Stimulated activated effector memory CD8-positive, alpha-beta T cell treated with anti-CD3 and anti-CD28 coated beads, Interleukin-12 subunit alpha, Interleukin-12 subunit beta, amount 100 ng/mL, for 72 hours (primary cell): ENCODE measurements around the gene HYAL4.
"Not testable (repeated sequence)": the region's sequence is repeated elsewhere in the genome, so short reads cannot be mapped to it uniquely, and the experiment has no call there.

Source experiments
- ATAC-seq: fragments of 150-1000 bp; cut with Tn5 transposase; 2 replicates; pipeline ENCODE4 v1.10.0; 2021
- DNase-seq, 2 donors: peaks; one replicate each; pipeline ENCODE4 v3.0.0; 2021 to 2022; ENCODE audit warnings: low spot score in 2 of 2
- H3K27ac Mint-ChIP-seq: one replicate; pipeline ENCODE4 v1.8.0; 2022; ENCODE audit warnings: mild to moderate bottlenecking, mixed read lengths
- H3K36me3 Mint-ChIP-seq: one replicate; pipeline ENCODE4 v1.8.0; 2022; ENCODE audit warnings: mild to moderate bottlenecking, mixed read lengths
- H3K4me1 Mint-ChIP-seq: one replicate; pipeline ENCODE4 v1.8.0; 2022; ENCODE audit warnings: mixed read lengths
- H3K4me3 Mint-ChIP-seq: one replicate; pipeline ENCODE4 v1.8.0; 2022; ENCODE audit warnings: mild to moderate bottlenecking, mixed read lengths
- H3K9me3 Mint-ChIP-seq: one replicate; pipeline ENCODE4 v1.8.0; 2022; ENCODE audit warnings: mixed read lengths

HYAL4 gene, protein sequence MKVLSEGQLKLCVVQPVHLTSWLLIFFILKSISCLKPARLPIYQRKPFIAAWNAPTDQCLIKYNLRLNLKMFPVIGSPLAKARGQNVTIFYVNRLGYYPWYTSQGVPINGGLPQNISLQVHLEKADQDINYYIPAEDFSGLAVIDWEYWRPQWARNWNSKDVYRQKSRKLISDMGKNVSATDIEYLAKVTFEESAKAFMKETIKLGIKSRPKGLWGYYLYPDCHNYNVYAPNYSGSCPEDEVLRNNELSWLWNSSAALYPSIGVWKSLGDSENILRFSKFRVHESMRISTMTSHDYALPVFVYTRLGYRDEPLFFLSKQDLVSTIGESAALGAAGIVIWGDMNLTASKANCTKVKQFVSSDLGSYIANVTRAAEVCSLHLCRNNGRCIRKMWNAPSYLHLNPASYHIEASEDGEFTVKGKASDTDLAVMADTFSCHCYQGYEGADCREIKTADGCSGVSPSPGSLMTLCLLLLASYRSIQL

DNA sequence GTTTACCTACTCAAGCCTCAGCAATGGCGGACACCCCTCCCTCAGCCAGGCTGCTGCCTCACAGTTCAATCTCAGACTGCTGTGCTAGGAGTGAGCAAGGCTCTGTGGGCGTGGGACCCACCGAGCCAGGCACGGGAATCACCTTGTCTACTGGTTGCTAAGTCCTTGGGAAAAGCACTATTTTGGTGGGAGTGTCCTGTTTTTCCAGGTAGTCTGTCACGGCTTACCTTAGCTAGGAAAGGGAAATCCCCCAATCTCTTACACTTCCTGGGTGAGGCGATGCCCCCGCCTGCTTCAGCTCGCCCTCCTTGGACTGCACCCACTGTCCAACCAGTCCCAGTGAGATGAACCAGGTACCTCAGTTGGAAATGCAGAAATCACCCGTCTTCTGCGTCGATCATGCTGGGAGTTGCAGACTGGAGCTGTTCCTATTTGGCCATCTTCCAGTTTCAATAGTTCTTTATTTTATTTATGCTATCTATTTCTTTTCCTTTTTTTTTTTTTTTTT is at the start of gene HYAL4:
Gene HYAL4 (plus strand): TSS at position 458 of the 508 bp plus-strand sequence. CDS start 23,105 bp downstream, outside the sequence.
- no peak within 1 kb of the TSS for H3K27ac Mint-ChIP-seq
- DNase-seq (no peak), ATAC-seq (no peak)
- peaks cover 4% of the 10 kb centered on the region for H3K9me3 Mint-ChIP-seq
- no peak within 1 kb of the TSS for H3K4me3 Mint-ChIP-seq
- H3K36me3 Mint-ChIP-seq, result no peaks in the 10 kb centered on the region
- H3K4me1 Mint-ChIP-seq, result no peaks in the 10 kb centered on the region

DNA sequence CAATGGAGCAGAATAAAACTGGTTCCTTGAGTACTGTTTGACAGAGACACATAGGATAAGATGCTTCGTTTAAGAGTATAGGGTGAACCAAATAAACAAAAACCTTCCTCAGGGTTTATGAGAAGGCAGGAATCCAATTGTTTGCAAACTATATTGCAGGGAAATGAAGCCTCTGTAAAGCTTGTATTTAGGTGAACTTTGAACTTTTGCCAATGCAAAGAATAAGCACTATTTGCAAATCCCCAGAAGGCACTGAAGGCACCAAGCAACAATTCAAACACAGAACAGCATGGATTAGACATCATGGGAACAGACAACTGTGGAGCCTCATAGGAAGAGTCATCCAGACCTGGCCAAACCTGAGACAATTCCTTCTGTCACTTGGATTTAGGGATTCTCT is 49.1 kb upstream of the HYAL4 start:
- DNase-seq (no peak), ATAC-seq (no peak)
- Mint-ChIP-seq H3K9me3 (no peaks in the 10 kb centered on the region), H3K4me3 (no peak overlapping the region), H3K27ac (no peak overlapping the region), H3K4me1 (no peaks in the 10 kb centered on the region), H3K36me3 (no peaks in the 10 kb centered on the region)

DNA sequence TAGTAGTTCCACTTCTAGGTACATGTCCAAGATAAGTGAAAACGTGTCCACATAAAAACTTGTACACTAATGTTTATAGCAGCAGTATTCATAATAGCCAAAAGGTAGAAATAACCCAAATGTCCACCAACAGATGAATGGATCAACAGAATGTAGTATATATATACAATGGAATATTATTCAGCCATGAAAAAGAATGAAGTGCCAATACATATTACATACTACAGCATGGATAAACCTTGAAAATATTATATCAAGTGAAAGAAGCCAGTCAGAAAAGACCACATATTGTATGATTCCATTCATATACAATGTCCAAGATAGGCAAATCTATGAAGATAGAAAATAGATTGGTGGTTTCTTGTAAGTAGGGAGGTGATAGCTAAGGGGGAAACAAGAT is 48.4 kb upstream of the HYAL4 start:
- Mint-ChIP-seq H3K4me1 (no peaks in the 10 kb centered on the region), H3K36me3 (no peaks in the 10 kb centered on the region), H3K27ac (no peak overlapping the region), H3K9me3 (no peaks in the 10 kb centered on the region), H3K4me3 (no peak overlapping the region)
- DNase-seq (no peak), ATAC-seq (no peak)

DNA sequence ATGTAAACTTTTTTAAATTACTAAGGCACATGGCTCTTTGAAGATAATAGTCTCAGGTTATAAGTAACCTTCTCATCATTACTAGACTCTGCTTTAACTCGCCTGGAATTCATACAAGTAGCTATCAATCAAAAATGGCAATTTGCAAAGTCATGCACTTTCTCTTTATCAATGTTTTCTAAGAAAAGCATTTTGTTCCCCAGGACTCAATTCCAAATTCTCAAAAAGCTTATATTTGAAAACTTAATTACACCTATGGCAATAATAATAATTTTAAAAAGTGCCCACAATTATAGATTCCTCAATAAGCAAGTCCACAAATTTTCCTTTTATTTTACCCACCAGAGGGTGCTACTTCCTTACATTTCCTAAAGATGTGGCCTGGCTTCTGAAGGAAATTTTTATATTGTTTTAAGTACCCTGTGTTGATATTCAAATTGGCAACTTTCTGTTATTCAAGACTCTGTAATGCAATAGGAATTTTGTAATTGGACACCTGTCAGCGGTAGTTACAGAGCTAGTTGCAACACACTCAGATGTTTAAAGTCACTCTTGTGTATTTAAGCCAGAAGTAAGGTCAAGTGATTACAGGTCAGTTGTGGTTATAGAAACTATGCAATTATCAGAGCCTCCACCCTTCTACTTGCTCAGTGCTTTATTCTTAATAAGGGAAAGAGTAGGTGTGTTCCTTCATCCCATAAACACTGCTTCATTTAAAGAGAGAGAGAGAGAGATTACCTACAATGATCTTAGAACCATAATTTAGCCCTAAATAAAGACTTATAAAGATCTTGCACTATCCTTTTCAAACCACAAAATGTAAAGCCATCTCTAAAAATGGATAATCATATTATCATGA is 47.1 kb upstream of the HYAL4 start:
- H3K4me3 Mint-ChIP-seq, result no peak overlapping the region
- H3K36me3 Mint-ChIP-seq, result no peaks in the 10 kb centered on the region
- ATAC-seq (no peak), DNase-seq (no peak)
- H3K4me1 Mint-ChIP-seq, result no peaks in the 10 kb centered on the region
- no peaks in the 10 kb centered on the region for H3K9me3 Mint-ChIP-seq
- H3K27ac Mint-ChIP-seq, result no peak overlapping the region

GRCh38 chr7:123798532-123799188 is 46.3 kb upstream of the HYAL4 start:
- no peak for ATAC-seq
- no peak overlapping the region for H3K27ac Mint-ChIP-seq
- no peaks in the 10 kb centered on the region for H3K4me1 Mint-ChIP-seq
- H3K36me3 Mint-ChIP-seq, result no peaks in the 10 kb centered on the region
- H3K4me3 Mint-ChIP-seq, result no peak overlapping the region
- no peak for DNase-seq
- H3K9me3 Mint-ChIP-seq, result no peaks in the 10 kb centered on the region

DNA sequence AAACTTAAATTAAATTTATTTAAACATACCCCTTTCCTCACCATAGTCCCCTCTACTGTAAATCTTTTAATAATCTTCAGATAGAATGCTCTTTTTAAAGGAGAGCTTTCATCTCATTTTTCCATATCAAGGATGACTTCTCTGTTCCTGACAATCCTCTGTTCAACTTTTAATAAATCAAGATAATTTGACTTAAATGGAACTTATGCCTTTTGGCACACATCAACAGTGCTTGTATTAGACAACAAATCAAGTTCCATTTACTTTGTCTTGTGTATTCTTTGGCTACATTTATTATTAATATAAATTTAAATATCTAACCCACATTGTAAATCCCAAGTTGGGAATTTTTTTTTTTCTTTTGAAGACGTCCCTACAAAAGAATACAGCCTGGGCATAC is 42.7 kb upstream of the HYAL4 start:
- H3K4me3 Mint-ChIP-seq, result no peak overlapping the region

DNA sequence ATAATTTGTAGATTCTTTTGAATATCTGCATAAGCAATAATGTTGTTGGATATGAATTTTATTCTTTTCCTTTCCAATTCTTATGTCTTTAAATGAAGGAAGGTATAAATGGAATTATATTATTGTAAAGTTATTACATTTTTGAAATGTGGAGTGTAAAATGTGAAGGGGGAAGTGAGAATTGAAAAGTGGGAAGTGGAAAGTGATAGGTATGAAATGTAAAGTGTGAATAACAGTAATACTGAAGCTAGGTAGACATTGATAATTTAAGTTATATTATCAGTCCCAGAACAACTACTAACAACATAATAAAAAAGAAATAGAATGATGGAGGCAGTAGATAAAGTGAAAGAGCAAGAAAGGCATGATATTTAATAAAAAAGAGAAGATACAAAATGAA is 39.7 kb upstream of the HYAL4 start:
- no peaks in the 10 kb centered on the region for H3K36me3 Mint-ChIP-seq
- no peak for DNase-seq
- H3K4me1 Mint-ChIP-seq, result no peaks in the 10 kb centered on the region
- no peak for ATAC-seq
- peaks cover 2% of the 10 kb centered on the region for H3K9me3 Mint-ChIP-seq
- H3K4me3 Mint-ChIP-seq, result no peak overlapping the region
- no peak overlapping the region for H3K27ac Mint-ChIP-seq

More for the DNA sequence above, 42.7 kb upstream of the HYAL4 start:
- Mint-ChIP-seq H3K9me3 (no peaks in the 10 kb centered on the region), H3K4me1 (no peaks in the 10 kb centered on the region), H3K36me3 (no peaks in the 10 kb centered on the region), H3K27ac (no peak overlapping the region)
- ATAC-seq (no peak), DNase-seq (no peak)

DNA sequence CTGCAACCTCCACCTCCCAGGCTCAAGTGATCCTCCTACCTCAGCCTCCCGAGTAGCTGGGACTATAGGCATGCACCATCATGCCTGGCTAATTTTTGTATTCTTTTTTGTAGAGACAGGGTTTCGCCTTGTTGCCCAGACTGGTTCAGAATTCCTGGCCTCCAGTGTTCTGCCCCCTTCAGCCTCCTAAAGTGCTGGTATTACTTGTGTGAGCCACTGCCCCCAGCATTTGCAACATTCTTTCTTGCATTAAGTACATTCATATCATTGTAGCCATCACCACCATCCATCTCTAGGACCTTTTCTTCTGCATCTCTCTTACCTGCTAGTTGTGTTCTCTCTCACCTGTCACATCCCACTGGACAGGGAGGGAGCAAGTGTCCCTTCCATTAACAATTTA is 35.5 kb upstream of the HYAL4 start:
- H3K4me1 Mint-ChIP-seq, result no peaks in the 10 kb centered on the region
- no peak overlapping the region for H3K4me3 Mint-ChIP-seq
- peaks cover 2% of the 10 kb centered on the region for H3K9me3 Mint-ChIP-seq
- no peak for DNase-seq
- H3K36me3 Mint-ChIP-seq, result no peaks in the 10 kb centered on the region
- ATAC-seq, result no peak
- no peak overlapping the region for H3K27ac Mint-ChIP-seq

GRCh38 chr7:123811056-123811455 is 33.9 kb upstream of the HYAL4 start:
- H3K4me3 Mint-ChIP-seq, result no peak overlapping the region
- H3K36me3 Mint-ChIP-seq, result no peaks in the 10 kb centered on the region
- H3K4me1 Mint-ChIP-seq, result no peaks in the 10 kb centered on the region
- H3K27ac Mint-ChIP-seq, result no peak overlapping the region
- no peak for DNase-seq
- H3K9me3 Mint-ChIP-seq, result peaks cover 2% of the 10 kb centered on the region
- no peak for ATAC-seq

GRCh38 chr7:123816916-123817315 is 28.1 kb upstream of the HYAL4 start:
- no peak for ATAC-seq
- Mint-ChIP-seq H3K9me3 (no peaks in the 10 kb centered on the region), H3K4me1 (no peaks in the 10 kb centered on the region), H3K4me3 (no peak overlapping the region), H3K27ac (no peak overlapping the region), H3K36me3 (no peaks in the 10 kb centered on the region)
- no peak for DNase-seq

DNA sequence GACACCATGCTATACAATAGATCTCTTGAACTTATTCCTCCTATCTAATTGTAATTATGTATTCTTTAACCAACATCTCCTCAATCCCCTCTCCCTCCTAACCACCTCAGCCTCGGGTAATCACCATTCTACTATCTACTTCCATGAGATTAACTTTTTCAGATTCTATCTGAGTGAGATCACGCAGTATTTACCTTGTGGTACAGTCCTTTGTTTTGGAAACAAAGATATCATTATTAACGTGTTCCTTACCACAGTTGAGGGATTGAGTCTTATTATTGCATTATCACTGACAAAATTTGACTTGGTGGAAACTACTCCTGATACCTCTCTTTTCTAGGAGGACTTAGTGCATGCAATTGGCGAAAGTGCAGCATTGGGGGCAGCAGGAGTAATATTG is 26.0 kb upstream of the HYAL4 start:
- Mint-ChIP-seq H3K4me1 (peaks cover 2% of the 10 kb centered on the region), H3K4me3 (no peak overlapping the region), H3K9me3 (no peaks in the 10 kb centered on the region), H3K36me3 (no peaks in the 10 kb centered on the region), H3K27ac (no peak overlapping the region)
- ATAC-seq (peak; percentile 24), DNase-seq (no peak)

DNA sequence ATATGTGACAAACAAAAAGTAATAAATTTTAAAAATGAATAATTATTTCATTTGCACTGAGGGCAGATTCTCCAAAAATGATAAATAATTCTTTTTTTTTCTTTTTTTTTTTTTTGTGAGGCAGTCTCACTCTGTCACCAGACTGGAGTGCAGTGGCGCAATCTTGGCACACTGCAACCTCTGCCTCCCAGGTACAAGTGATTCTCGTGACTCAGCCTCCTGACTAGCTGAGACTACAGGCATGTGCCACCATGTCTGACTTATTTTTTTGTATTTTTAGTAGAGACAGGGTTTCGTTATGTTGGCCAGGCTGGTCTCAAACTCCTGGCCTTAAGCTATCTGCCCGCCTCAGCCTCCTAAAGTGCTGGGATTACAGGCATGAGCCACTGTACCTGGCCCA is 25.2 kb upstream of the HYAL4 start:
- not testable (repeated sequence) for DNase-seq, H3K27ac Mint-ChIP-seq, H3K36me3 Mint-ChIP-seq, H3K9me3 Mint-ChIP-seq, ATAC-seq, H3K4me1 Mint-ChIP-seq, H3K4me3 Mint-ChIP-seq

GRCh38 chr7:123820864-123821263 is 24.1 kb upstream of the HYAL4 start:
- Mint-ChIP-seq H3K9me3 (no peaks in the 10 kb centered on the region), H3K27ac (no peak overlapping the region), H3K36me3 (no peaks in the 10 kb centered on the region), H3K4me3 (no peak overlapping the region), H3K4me1 (peaks cover 13% of the 10 kb centered on the region)
- ATAC-seq (no peak), DNase-seq (no peak)

GRCh38 chr7:123821320-123821719 is 23.6 kb upstream of the HYAL4 start:
- DNase-seq, result no peak
- Mint-ChIP-seq H3K4me1 (peaks cover 13% of the 10 kb centered on the region), H3K27ac (no peak overlapping the region), H3K4me3 (no peak overlapping the region), H3K36me3 (no peaks in the 10 kb centered on the region), H3K9me3 (no peaks in the 10 kb centered on the region)
- ATAC-seq, result no peak
